ENCODE results near the gene ERG. TPM values are rescaled to one million over a fixed set of nuclear protein-coding genes. Genes with fewer than 3 reads are reported as not detected.

Gene ERG
- total and polyA plus RNA-seq, 12 donors, result 9.5 to 30.5 (median 16.0) TPM

DNA sequence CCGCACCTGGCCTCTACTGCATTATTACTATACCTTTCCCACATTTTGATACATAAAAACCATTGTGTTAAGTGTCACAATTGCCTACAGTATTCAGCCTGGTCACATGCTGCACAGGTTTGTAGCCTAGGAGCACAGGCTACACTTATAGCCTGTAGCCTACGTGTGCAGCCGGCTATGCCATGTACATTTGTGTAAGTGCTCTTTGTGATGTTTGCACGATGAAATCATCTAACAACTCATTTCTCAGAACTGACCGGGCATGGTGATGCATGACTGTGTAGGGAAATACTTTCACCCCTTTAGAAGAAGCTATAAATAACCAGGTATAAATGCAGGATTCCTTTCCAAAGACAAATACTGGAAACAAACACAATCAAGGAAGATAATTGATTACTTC is 12.1 kb downstream of the ERG start:
- H3K4me3 ChIP-seq, result no peak overlapping the region
- no peaks in the 10 kb centered on the region for H3K27me3 ChIP-seq
- H3K4me1 ChIP-seq, result peaks cover 0 to 88% (median 70%) of the 10 kb centered on the region in 9 donors
- H3K9me3 ChIP-seq, result no peaks in the 10 kb centered on the region
- ATAC-seq, result peak in 6 of 8 donors; percentile 60 to 92 (median 75)
- intact Hi-C loops (cut with DNase I), result loop anchor here in 1 of 10 donors (5.0 kb wide), 1 partner anchor 44 kb away; no protein-coding TSS in a partner anchor
- TF ChIP-seq CTCF (IDR thresholded peaks at IDR 0.05), result no peak
- H3K27ac ChIP-seq, result peak overlapping the region in 6 of 10 donors; percentile 33 to 72 (median 60)
- 48 to 52% methylated on average over 5 of the region's 5 CpGs for WGBS, 2 donors
- no peaks in the 10 kb centered on the region for H3K36me3 ChIP-seq
- DNase-seq, result no peak

DNA sequence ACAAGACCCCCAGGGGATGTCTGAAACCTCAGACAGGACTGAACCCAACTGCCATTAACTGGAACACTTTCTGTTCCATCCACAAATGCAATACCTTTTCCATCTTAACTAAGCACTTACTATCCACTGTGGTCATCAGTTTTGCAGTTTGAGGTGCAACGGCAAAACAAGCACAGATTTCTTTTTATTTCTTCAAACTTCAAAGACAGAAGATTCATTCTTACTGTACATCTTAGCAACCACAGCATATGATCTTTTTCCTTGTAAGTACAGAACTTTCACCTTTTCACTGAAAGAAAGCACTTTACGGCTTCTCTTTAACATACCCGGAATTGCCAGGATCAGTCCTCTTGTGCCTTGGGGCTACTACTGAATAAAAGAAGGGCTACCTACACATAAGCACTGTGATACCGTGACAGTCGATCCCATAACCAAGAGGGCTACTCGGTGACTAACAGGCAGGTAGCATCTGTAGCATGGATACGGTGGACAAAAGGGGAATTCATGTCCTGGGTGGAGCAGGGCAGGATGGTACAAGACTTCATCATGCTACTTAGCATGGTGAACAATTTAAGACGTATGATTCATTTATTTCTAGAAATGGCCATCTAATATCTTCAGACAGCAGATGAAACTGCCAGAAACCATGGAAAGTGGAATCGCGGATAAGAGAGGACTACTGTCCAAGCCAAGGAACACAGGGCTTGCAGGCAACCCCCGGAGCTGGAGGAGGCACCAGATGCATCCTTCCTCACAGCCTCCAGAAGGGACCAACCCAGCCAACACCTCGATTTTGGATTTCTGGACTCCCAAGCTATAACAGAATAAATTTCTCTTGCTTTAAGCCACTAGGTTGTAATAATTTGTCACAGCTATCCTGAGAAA is 18.4 kb downstream of the ERG start:
- 68 to 80% methylated on average over 12 of the region's 12 CpGs for WGBS, 2 donors

GRCh38 chr21:38478782-38479181 is 19.5 kb downstream of the ERG start:
- peaks cover 2 to 92% (median 63%) of the 10 kb centered on the region in 9 donors for H3K4me1 ChIP-seq
- intact Hi-C loops (cut with DNase I), result no loop called here
- H3K27me3 ChIP-seq, result peaks cover 0 to 10% (median 0%) of the 10 kb centered on the region in 7 donors
- H3K9me3 ChIP-seq, result no peaks in the 10 kb centered on the region
- peak overlapping the region in 2 of 10 donors; percentile 35 to 56 for H3K27ac ChIP-seq
- ATAC-seq, result no peak
- 47 to 59% methylated on average over 4 of the region's 4 CpGs for WGBS, 2 donors
- DNase-seq, result no peak
- H3K4me3 ChIP-seq, result no peak overlapping the region
- H3K36me3 ChIP-seq, result no peaks in the 10 kb centered on the region
- TF ChIP-seq CTCF (IDR thresholded peaks at IDR 0.05), result no peak

More for the DNA sequence above, 18.4 kb downstream of the ERG start:
- Histone ChIP-seq H3K36me3 (no peaks in the 10 kb centered on the region), H3K27ac (peak overlapping the region in 4 of 10 donors; percentile 2 to 56 (median 44)), H3K27me3 (peaks cover 0 to 10% (median 0%) of the 10 kb centered on the region in 7 donors), H3K4me1 (peaks cover 2 to 92% (median 67%) of the 10 kb centered on the region in 9 donors), H3K4me3 (no peak overlapping the region), H3K9me3 (no peaks in the 10 kb centered on the region)
- DNase-seq (no peak), ATAC-seq (no peak)
- no peak for TF ChIP-seq CTCF (IDR thresholded peaks at IDR 0.05)
- intact Hi-C loops (cut with DNase I), result no loop called here

DNA sequence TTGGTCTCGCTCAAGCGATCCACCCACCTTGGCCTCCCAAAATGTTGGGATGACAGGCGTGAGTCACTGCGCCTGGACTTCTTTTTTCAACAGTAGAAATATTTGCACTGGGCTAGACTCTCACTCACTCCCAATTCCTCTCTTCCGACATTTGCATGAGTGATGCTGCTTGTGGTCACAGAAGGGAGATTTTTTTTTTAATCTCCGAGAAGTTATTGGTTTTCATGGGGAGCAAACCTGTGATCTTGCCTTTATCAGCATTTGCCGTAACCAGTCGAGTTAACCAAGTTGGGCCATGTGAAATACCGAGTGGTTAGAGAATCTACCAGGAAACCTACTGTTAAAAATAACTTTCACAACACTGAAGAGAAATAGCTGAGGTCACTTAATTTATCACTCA is 21.1 kb downstream of the ERG start:
- peak overlapping the region in 8 of 10 donors; percentile 1 to 88 (median 43) for H3K27ac ChIP-seq
- intact Hi-C loops (cut with DNase I), result no loop called here
- no peak for DNase-seq
- no peak for TF ChIP-seq CTCF (IDR thresholded peaks at IDR 0.05)
- no peaks in the 10 kb centered on the region for H3K9me3 ChIP-seq
- H3K4me1 ChIP-seq, result peaks cover 2 to 100% (median 74%) of the 10 kb centered on the region in 9 donors
- peak in 2 of 8 donors; percentile 36 to 37 for ATAC-seq
- no peaks in the 10 kb centered on the region for H3K36me3 ChIP-seq
- no peak overlapping the region for H3K4me3 ChIP-seq
- peaks cover 0 to 10% (median 0%) of the 10 kb centered on the region in 7 donors for H3K27me3 ChIP-seq
- WGBS, 2 donors, result 67 to 70% methylated on average over 9 of the region's 9 CpGs

All from heart right ventricle (tissue), 16 donors.